Body of pancreas (tissue), 4 donors: ENCODE measurements around the gene GLG1.

Experiments used
- CTCF ChIP-seq, 7 experiments: fragments of 450-650 bp in 4 of 7; fragments of 200-600 bp in 3 of 7; sonication (generic) in 3 of 7; IDR thresholded peaks; one replicate each; pipeline ENCODE4 v1.5.1; 2016 to 2019; ENCODE audit warnings: antibody characterized with exemption in 7 of 7
- POLR2A ChIP-seq, 3 donors: fragments of 450-650 bp; IDR thresholded peaks; one replicate each; pipeline ENCODE4 v1.6.1; 2016; ENCODE audit warnings: antibody characterized with exemption in 3 of 3, mild to moderate bottlenecking in 2 of 3

GRCh38 chr16:74626741-74627416 lies 20.0 kb upstream of the GLG1 start:
- TF ChIP-seq CTCF (IDR thresholded peaks at IDR 0.05) (no peak), POLR2A (IDR thresholded peaks at IDR 0.05) (no peak)
